Epithelial cell of esophagus (primary cell): Measurements from ENCODE around the gene BORCS6.
"Not testable (repeated sequence)": the region's sequence is repeated elsewhere in the genome, so short reads cannot be mapped to it uniquely, and the experiment has no call there.

Experiments
- DNase-seq: peaks from one replicate; pipeline ENCODE4 v3.0.0; 2010; ENCODE audit warnings: low read depth
- H3K4me3 ChIP-seq: 2 replicates; pipeline ENCODE4 v1.5.1; 2011; ENCODE audit warnings: mild to moderate bottlenecking, low read length, control low read depth
- CTCF ChIP-seq: IDR thresholded peaks from 2 replicates; pipeline ENCODE4 v1.5.1; 2011; ENCODE audit warnings: low read depth, mild to moderate bottlenecking, low read length, control low read depth, inconsistent platforms; ENCODE audit not compliant: insufficient read depth; ENCODE audit errors: missing control alignments

BORCS6 gene

DNA sequence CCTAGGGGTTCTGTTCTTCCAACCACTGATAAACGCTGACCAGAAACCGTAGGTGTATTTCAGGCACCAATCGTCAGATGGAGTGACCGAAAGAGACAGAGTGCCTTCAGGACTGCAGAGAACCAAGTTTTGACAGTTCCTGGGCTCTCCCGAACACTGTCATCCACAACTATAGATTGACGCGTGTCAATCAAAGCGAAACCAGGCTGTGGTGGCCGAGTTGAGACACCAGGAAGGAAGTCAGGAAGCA, 32.3 kb upstream of the BORCS6 start:
- no peak for DNase-seq
- H3K4me3 ChIP-seq: peak overlapping the region; percentile 93
- TF ChIP-seq CTCF: no peak

DNA sequence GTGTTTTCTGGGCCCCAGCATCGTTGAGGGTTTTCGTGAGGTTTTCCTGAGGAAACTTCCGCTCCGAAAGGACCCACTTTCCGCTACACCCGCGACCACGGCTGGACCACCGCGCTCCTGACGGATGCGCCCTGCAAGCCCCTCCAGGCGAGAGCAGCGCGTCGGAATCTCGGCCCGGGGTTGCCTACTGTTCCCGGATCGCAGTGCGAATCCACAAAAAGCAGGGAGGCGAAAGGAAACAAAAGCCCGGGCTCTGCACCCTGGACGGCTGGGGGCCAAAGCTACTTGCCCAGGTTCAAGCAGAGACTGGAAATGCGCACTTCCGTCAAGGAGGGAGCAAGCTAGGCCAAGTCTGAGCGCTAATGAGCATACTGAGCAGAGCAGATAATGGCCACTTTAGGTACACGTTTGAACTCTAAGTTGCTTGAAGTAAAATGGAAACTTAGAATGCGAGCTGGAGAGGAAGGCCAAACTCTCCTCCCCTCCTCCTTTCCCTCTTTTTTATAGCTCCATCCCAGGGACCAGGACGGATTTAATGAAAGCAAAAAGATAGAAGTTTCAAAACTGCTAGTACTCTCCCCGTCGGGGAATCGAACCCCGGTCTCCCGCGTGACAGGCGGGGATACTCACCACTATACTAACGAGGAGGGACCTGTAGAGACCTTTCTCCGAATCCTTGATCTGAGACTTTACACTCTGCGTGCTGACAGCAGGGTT, 31.8 kb upstream of the BORCS6 start:
- no peak for TF ChIP-seq CTCF
- peak; percentile 79 for DNase-seq
- peak overlapping the region; percentile 93 for H3K4me3 ChIP-seq

- H3K4me3 ChIP-seq: peak overlapping the region; percentile 93
- peak; percentile 90 for DNase-seq
- TF ChIP-seq CTCF: no peak
Observed at GRCh38 chr17:8220783-8221662, 31.0 kb upstream of the BORCS6 start.

DNA sequence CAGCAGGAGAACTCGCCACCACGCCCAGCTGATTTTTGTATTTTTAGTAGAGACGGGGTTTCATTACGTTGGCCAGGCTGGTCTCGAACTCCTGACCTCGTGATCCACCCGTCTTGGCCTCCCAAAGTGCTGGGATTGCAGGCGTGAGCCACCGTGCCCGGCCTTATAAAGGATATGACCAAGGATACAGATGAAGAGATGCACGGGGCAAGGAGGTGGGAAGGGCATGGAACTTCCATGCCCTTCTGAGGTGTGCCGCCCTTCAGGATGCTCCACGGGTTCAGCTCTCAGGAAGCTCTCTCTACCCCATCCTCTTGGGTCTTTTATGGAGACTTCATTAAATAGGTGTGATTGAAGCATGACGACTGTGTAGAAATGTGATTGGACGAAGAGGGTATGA, 24.0 kb upstream of the BORCS6 start:
- DNase-seq: not testable (repeated sequence)

DNA sequence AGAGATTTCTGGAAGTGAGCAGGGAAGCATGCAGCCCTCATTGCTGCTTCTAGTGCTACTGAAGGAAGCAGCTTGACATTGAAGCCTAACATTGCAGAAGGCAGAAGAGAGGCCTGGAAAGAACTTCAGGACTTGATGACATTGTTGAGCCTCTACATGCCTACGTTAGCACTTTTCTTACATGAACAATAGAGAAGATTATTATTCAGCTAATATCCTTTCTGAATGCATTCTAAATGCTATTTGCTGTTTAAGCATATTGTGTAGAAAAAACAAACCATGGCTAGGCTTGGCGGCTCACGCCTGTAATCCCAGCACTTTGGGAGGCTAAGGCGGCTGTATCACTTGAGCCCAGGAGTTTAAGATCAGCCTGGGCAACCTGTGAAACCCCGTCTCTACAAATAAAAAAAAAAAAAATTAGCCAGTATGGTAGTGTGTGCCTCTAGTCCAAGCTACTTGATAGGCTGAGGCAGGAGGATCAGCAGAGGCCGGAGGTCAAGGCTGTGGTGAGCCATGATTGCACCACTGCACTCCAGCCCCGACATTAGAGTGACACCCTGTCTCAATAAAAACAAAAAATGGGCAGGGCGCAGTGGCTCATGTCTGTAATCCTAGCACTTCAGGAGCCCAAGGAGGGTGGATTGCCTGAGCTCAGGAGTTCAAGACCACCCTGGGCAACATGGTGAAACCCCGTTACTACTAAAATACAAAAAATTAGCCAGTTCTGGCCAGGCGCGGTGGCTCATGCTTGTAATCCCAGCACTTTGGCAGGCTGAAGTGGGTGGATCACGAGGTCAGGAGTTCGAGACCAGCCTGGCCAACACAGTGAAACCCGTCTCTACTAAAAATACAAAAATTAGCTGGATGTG, 22.6 kb upstream of the BORCS6 start:
- no peak overlapping the region for H3K4me3 ChIP-seq
- no peak for DNase-seq
- TF ChIP-seq CTCF: no peak

More for the DNA sequence above, 24.0 kb upstream of the BORCS6 start:
- not testable (repeated sequence) for H3K4me3 ChIP-seq

DNA sequence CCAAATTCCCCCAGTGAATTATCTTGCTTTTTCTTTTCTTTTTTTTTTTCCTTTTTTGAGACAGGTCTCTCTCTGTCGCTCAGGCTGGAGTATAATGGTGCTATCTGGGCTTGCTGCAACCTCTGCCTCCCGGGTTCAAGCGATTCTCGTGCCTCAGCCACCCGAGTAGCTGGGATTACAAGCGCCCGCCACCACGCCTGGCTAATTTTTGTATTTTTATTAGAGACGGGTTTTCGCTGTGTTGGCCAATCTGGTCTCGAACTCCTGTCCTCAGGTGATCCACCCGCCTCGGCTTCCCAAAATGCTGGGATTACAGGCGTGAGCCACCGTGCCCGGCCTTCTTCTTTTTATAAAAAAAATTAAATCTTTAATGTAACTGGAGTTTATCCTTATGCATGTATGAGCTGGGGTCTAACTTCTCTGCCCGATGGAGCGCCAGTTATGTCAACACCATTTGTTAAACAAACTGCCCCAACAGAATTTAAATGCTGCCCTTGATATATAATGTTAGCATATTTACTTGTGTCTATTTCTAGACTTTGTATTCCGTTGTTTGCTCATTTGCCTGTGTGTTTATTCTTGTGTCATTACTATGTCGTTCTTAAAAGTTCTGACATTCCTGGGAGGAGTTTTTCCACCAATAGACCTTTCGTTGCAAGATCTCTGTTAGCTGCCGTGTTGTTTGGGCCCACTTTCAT, 20.9 kb upstream of the BORCS6 start:
- no peak for DNase-seq
- peak overlapping the region; percentile 74 for H3K4me3 ChIP-seq
- no peak for TF ChIP-seq CTCF
